B cell (primary cell): ENCODE measurements around the gene IGF1R. TPM values are rescaled to one million over a fixed set of nuclear protein-coding genes. Genes with fewer than 3 reads are reported as not detected.

Experiments
- ATAC-seq: fragments of 200-7000 bp; cut with Tn5 transposase; one replicate; pipeline ENCODE4 v1.10.0; 2021; ENCODE audit warnings: low read depth, mild to moderate bottlenecking, moderate number of reproducible peaks, moderate library complexity
- CTCF ChIA-PET: fragments of 350-600 bp; sonication (Branson Sonifier 250); formaldehyde crosslinking; loops from one replicate; lab custom pipeline; 2021; ENCODE audit warnings: antibody characterized with exemption, inconsistent platforms; lab: Charles Lee
- POLR2A ChIA-PET: fragments of 350-600 bp; sonication (Branson Sonifier 250); formaldehyde crosslinking; loops from one replicate; lab custom pipeline; 2021; ENCODE audit warnings: antibody characterized with exemption; lab: Charles Lee
- DNase-seq: peaks from one replicate; pipeline ENCODE4 v3.0.0; 2013
- H2AFZ ChIP-seq: 2 replicates; pipeline ENCODE4 v1.6.1; 2012; ENCODE audit warnings: mild to moderate bottlenecking, low read depth, low read length; ENCODE audit not compliant: insufficient read depth, poor library complexity, severe bottlenecking
- H3K27ac ChIP-seq, 2 donors: 1 replicate in 1 of 2; 2 replicates in 1 of 2; pipeline ENCODE4 v1.5.1; 2012 to 2013; ENCODE audit warnings: low read length in 2 of 2, mild to moderate bottlenecking in 2 of 2, moderate library complexity in 1 of 2
- H3K27me3 ChIP-seq, 4 experiments: fragments of 200-600 bp in 1 of 4; sonication (generic) in 1 of 4; replicated peaks in 1 of 4; 1 replicate in 2 of 4; 2 replicates in 2 of 4; pipeline versions ENCODE4 v1.6.1 to v1.7.0; 2013 to 2016; ENCODE audit warnings: low read length in 3 of 4, mild to moderate bottlenecking in 2 of 4, mixed read lengths in 1 of 4, moderate library complexity in 1 of 4; ENCODE audit not compliant: insufficient read depth in 4 of 4, control insufficient read depth in 3 of 4; ENCODE audit errors: control extremely low read depth in 1 of 4
- H3K36me3 ChIP-seq, 2 experiments: replicated peaks in 1 of 2; 1 replicate in 1 of 2; 2 replicates in 1 of 2; pipeline versions ENCODE4 v1.6.1 to v1.7.1; 2013; ENCODE audit warnings: low read length in 1 of 2; ENCODE audit not compliant: insufficient read depth in 2 of 2, control insufficient read depth in 1 of 2; ENCODE audit errors: control extremely low read depth in 1 of 2, extremely low read depth in 1 of 2
- H3K4me1 ChIP-seq, 2 donors: fragments of 200-600 bp in 1 of 2; sonication (generic) in 1 of 2; 1 replicate in 1 of 2; 2 replicates in 1 of 2; pipeline versions ENCODE4 v1.5.1 to v1.6.1; 2013 to 2017; ENCODE audit warnings: low read length in 2 of 2; ENCODE audit not compliant: control insufficient read depth in 2 of 2, insufficient read depth in 2 of 2
- H3K4me2 ChIP-seq: replicated peaks from 2 replicates; pipeline ENCODE3; 2012; ENCODE audit warnings: mild to moderate bottlenecking, low read depth, low read length; ENCODE audit not compliant: poor library complexity, severe bottlenecking
- H3K4me3 ChIP-seq, 5 experiments: fragments of 200-600 bp in 1 of 5; sonication (generic) in 1 of 5; 1 replicate in 3 of 5; 2 replicates in 2 of 5; pipeline versions ENCODE4 v1.5.1 to v1.7.0; 2011 to 2016; ENCODE audit warnings: low read length in 4 of 5, mild to moderate bottlenecking in 4 of 5, low read depth in 2 of 5, control low read depth in 1 of 5, moderate library complexity in 1 of 5; ENCODE audit not compliant: insufficient read depth in 1 of 5; ENCODE audit errors: control extremely low read depth in 1 of 5, extremely low read depth in 1 of 5
- H3K79me2 ChIP-seq: fragments of 200-600 bp; sonication (generic); one replicate; pipeline ENCODE4 v1.6.0; 2016; ENCODE audit warnings: low read length; ENCODE audit not compliant: control insufficient read depth, insufficient read depth
- H3K9ac ChIP-seq: fragments of 200-600 bp; sonication (generic); 2 replicates; pipeline ENCODE4 v1.6.1; 2017; ENCODE audit warnings: mild to moderate bottlenecking, low read length, moderate library complexity
- H3K9me3 ChIP-seq, 3 donors: one replicate each; pipeline versions ENCODE4 v1.6.1 to v1.7.1; 2013; ENCODE audit warnings: low read length in 2 of 3; ENCODE audit not compliant: control insufficient read depth in 2 of 3, insufficient read depth in 1 of 3; ENCODE audit errors: control extremely low read depth in 1 of 3
- H4K20me1 ChIP-seq: 2 replicates; pipeline ENCODE4 v1.6.0; 2012; ENCODE audit warnings: mild to moderate bottlenecking, low read length; ENCODE audit not compliant: insufficient read depth, control insufficient read depth, poor library complexity, severe bottlenecking
- H3K27ac Mint-ChIP-seq: one replicate; pipeline ENCODE4 v1.8.0; 2021; ENCODE audit warnings: mixed read lengths
- H3K27me3 Mint-ChIP-seq: one replicate; pipeline ENCODE4 v1.8.0; 2021; ENCODE audit warnings: mixed read lengths
- H3K4me1 Mint-ChIP-seq: one replicate; pipeline ENCODE4 v1.8.0; 2021; ENCODE audit warnings: mixed read lengths
- H3K4me3 Mint-ChIP-seq: one replicate; pipeline ENCODE4 v1.8.0; 2021; ENCODE audit warnings: mixed read lengths
- H3K9me3 Mint-ChIP-seq: one replicate; pipeline ENCODE4 v1.8.0; 2022; ENCODE audit warnings: mixed read lengths; ENCODE audit not compliant: insufficient read depth
- EZH2 ChIP-seq: IDR thresholded peaks from 2 replicates; pipeline ENCODE4 v1.6.1; 2012; ENCODE audit warnings: borderline replicate concordance, low read depth, mild to moderate bottlenecking, moderate library complexity, low read length; ENCODE audit not compliant: insufficient read depth, poor library complexity, severe bottlenecking
- WGBS: methylation state at CpG from one replicate; pipeline ENCODE4 v1.1.5; 2013; ENCODE audit warnings: missing lambda C conversion rate; ENCODE audit not compliant: insufficient coverage; 5-methylcytosine and 5-hydroxymethylcytosine counted together
- intact Hi-C: fragments of 100-400 bp; cut with micrococcal nuclease; formaldehyde crosslinking; loops from one replicate; pipeline ENCODE4 v1.10.0; 2022
- polyA plus RNA-seq: library from polyadenylated mRNA; depleted of rRNA; stranded (reverse); fragments of >200 nt; gene quantifications from 2 replicates; pipeline ENCODE4 v1.2.3, GENCODE V29; 2012
- total RNA-seq, 2 donors: library from RNA; stranded (reverse); fragments of 120-200 nt in 1 of 2; gene quantifications; 1 replicate in 1 of 2; 2 replicates in 1 of 2; pipeline versions ENCODE4 v1.2.3 to v1.2.4, GENCODE V29; 2013 to 2022
- TF ChIP-seq, protein P1 (sequence below): fragments of 200-600 bp; IDR thresholded peaks from one replicate; pipeline ENCODE4 v1.8.0; 2022; ENCODE audit warnings: antibody characterized with exemption, mild to moderate bottlenecking

The IGF1R gene
- total and polyA plus RNA-seq, 2 donors (not counting 1 experiment from before 2014, with no cell fraction given), result 5.4 to 23.1 TPM

DNA sequence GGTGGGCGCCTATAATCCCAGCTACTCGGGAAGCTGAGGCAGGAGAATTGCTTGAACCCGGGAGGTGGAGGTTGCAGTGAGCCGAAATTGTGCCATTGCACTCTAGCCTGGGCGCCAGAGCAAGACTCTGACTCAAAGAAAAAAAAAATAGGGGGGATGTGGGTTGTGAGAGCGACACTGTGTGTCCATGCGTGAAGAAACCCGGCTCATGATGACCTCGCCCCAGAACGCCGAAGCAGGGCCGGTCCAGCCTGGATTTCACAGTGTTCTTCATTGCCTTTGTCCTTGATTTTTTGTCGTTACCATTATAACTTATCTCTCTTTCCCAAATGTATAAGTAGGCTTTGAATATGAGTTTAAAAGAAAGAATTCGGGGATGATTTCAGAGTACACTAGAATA, 230.5 kb downstream of the IGF1R start:
- Histone ChIP-seq H3K27ac (no peak overlapping the region), H3K4me1 (peaks cover 7% of the 10 kb centered on the region in 2 donors), H3K36me3 (no peaks in the 10 kb centered on the region), H3K9me3 (no peaks in the 10 kb centered on the region), H2AFZ (no peak overlapping the region), H4K20me1 (no peaks in the 10 kb centered on the region), H3K4me3 (no peak overlapping the region), H3K27me3 (no peaks in the 10 kb centered on the region), H3K4me2 (no peak overlapping the region), H3K9ac (no peak overlapping the region), H3K79me2 (peaks cover 2% of the 10 kb centered on the region)
- ATAC-seq, result no peak
- H3K4me1 Mint-ChIP-seq, result peaks cover 14% of the 10 kb centered on the region
- H3K9me3 Mint-ChIP-seq, result no peaks in the 10 kb centered on the region
- intact Hi-C loops, result no loop called here
- WGBS, result 92% methylated on average over 8 of the region's 14 CpGs
- no peak for TF ChIP-seq EZH2
- TF ChIP-seq, protein P1, sequence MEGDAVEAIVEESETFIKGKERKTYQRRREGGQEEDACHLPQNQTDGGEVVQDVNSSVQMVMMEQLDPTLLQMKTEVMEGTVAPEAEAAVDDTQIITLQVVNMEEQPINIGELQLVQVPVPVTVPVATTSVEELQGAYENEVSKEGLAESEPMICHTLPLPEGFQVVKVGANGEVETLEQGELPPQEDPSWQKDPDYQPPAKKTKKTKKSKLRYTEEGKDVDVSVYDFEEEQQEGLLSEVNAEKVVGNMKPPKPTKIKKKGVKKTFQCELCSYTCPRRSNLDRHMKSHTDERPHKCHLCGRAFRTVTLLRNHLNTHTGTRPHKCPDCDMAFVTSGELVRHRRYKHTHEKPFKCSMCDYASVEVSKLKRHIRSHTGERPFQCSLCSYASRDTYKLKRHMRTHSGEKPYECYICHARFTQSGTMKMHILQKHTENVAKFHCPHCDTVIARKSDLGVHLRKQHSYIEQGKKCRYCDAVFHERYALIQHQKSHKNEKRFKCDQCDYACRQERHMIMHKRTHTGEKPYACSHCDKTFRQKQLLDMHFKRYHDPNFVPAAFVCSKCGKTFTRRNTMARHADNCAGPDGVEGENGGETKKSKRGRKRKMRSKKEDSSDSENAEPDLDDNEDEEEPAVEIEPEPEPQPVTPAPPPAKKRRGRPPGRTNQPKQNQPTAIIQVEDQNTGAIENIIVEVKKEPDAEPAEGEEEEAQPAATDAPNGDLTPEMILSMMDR, result no peak
- H3K27me3 Mint-ChIP-seq, result peaks cover 7% of the 10 kb centered on the region
- H3K27ac Mint-ChIP-seq, result no peak overlapping the region
- no peak for DNase-seq
- ChIA-PET CTCF (interaction anchor here (0.9 kb wide), 1 partner anchor 360 kb away, joined by 3 read pairs; no protein-coding TSS in a partner anchor), POLR2A (no interaction called here)
- H3K4me3 Mint-ChIP-seq, result no peak overlapping the region

DNA sequence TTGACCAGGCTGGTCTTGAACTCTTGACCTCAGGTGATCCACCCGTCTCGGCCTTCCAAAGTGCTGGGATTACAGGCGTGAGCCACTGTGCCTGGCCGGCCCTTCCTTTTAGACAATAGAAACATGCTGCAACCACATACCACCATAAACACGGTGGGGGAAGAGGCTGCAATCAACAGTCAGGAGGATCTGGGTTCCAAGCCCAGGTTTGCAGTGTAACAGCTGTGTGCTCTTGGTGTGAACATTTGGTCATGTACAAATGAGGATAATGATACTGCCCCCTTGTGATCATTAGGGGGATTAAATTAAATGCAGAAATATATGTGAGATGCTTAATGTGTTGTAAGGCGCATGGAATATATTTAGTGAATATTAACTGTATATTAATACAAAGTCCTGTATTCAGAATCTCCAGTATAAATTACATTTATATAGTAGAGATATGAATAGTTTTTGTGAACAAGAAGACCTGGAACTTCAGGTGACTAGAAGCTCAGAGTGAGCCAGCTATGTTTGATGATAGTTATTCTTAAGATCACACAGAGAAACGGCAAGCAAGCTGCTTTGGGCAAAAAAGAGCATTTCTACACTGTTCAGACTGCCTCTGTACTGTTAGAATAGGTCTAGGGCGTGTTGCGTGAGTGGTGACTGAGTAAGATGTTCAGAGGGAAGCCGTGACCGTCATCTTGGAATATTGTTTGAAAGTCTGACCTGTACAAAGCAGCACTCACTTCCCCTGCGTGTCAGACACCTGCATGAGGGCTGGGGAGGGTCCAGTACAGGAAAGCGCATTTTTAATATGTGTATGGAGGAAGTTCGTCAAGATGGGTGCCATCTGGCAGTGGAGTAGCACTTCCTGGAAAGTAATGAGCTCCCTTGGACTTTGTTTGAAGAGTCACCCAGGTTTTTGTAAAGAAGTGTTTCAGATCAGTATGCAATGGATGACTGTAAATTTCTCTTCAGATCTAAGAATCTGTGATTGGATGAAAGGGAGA, 233.5 kb downstream of the IGF1R start:
- peak overlapping the region; percentile 0 for H3K27ac Mint-ChIP-seq
- peak; percentile 41 for ATAC-seq

More for the DNA sequence above, 233.5 kb downstream of the IGF1R start:
- peaks cover 9% of the 10 kb centered on the region for H3K4me1 Mint-ChIP-seq
- no peak for TF ChIP-seq EZH2
- TF ChIP-seq, protein P1, result peak; percentile 75
- H3K36me3 ChIP-seq, result no peaks in the 10 kb centered on the region
- ChIA-PET CTCF (interaction anchor here (0.6 to 5.4 kb wide), 24 partner anchors 9 to 570 kb away, joined by 3 to 70 read pairs (median 3); no protein-coding TSS in a partner anchor), POLR2A (no interaction called here)
- peak overlapping the region; percentile 25 for H2AFZ ChIP-seq
- intact Hi-C loops, result loop anchor here (1.0 kb wide), 1 partner anchor 103 kb away; no protein-coding TSS in a partner anchor
- H3K9me3 ChIP-seq, result no peaks in the 10 kb centered on the region
- DNase-seq, result peak; percentile 51
- no peaks in the 10 kb centered on the region for H3K27me3 Mint-ChIP-seq
- no peak overlapping the region for H3K4me3 Mint-ChIP-seq
- no peak overlapping the region for H3K4me3 ChIP-seq
- H4K20me1 ChIP-seq, result no peaks in the 10 kb centered on the region
- H3K4me2 ChIP-seq, result no peak overlapping the region
- 58% methylated on average over 11 of the region's 14 CpGs for WGBS
- H3K79me2 ChIP-seq, result peaks cover 5% of the 10 kb centered on the region
- H3K9ac ChIP-seq, result no peak overlapping the region
- H3K27me3 ChIP-seq, result no peaks in the 10 kb centered on the region
- H3K4me1 ChIP-seq, result peaks cover 4% of the 10 kb centered on the region in 2 donors
- H3K27ac ChIP-seq, result no peak overlapping the region
- no peaks in the 10 kb centered on the region for H3K9me3 Mint-ChIP-seq
